GM13977 (cell line): Measurements from ENCODE around the gene FSD2.

ENCODE experiments used
- DNase-seq: peaks from one replicate; pipeline ENCODE4 v3.0.0; 2012; ENCODE audit warnings: low spot score
- CTCF ChIP-seq: IDR thresholded peaks from 2 replicates; pipeline ENCODE4 v1.5.1; 2012; ENCODE audit warnings: mild to moderate bottlenecking, control low read depth; ENCODE audit not compliant: insufficient read depth; ENCODE audit errors: extremely low read depth, missing control alignments
- in situ Hi-C: fragments of 300-500 bp; cut with MboI; formaldehyde crosslinking; loops from one replicate; pipeline ENCODE4 v1.12.0; 2022; ENCODE audit warnings: low sequenced_read_pairs, low pct_unique_long_range_greater_than_20kb, mixed read lengths, inconsistent platforms; ENCODE audit not compliant: unreplicated experiment

The FSD2 gene

GRCh38 chr15:82849556-82850512, 44.0 kb upstream of the FSD2 start:
- DNase-seq, result peak; percentile 66
- TF ChIP-seq CTCF, result peak; percentile 70
- in situ Hi-C loops, result loop anchor here (10.0 to 25.0 kb wide), 2 partner anchors 135 to 313 kb away; partner anchors contain the start of genes RAMAC and RPS17

- in situ Hi-C loops, result loop anchor here (25.0 kb wide), 1 partner anchor 311 kb away; the partner anchor contains the start of gene RPS17
- no peak for DNase-seq
- no peak for TF ChIP-seq CTCF
Measured at GRCh38 chr15:82848241-82848993, 42.5 kb upstream of the FSD2 start.

GRCh38 chr15:82847703-82848102, 41.8 kb upstream of the FSD2 start:
- no peak for TF ChIP-seq CTCF
- no peak for DNase-seq
- in situ Hi-C loops, result loop anchor here (25.0 kb wide), 1 partner anchor 310 kb away; the partner anchor contains the start of gene RPS17

- no peak for DNase-seq
- TF ChIP-seq CTCF, result no peak
- in situ Hi-C loops, result loop anchor here (25.0 kb wide), 1 partner anchor 309 kb away; the partner anchor contains the start of gene RPS17
Measured at GRCh38 chr15:82846621-82847020, 40.8 kb upstream of the FSD2 start.

- DNase-seq, result no peak
- no peak for TF ChIP-seq CTCF
- in situ Hi-C loops, result loop anchor here (25.0 kb wide), 1 partner anchor 308 kb away; the partner anchor contains the start of gene RPS17
Measured at GRCh38 chr15:82845686-82846085, 39.8 kb upstream of the FSD2 start.

GRCh38 chr15:82843566-82843965, 37.7 kb upstream of the FSD2 start:
- no peak for DNase-seq
- TF ChIP-seq CTCF, result no peak
- in situ Hi-C loops, result loop anchor here (25.0 kb wide), 1 partner anchor 306 kb away; the partner anchor contains the start of gene RPS17
